WTC11 (cell line): ENCODE results near the gene LINC00632. TPM values are rescaled to one million over a fixed set of nuclear protein-coding genes. Genes with fewer than 3 reads are reported as not detected.

Experiments used
- ATAC-seq: fragments of 200-7000 bp; cut with Tn5 transposase; 2 replicates; pipeline ENCODE4 v1.10.0; 2021; ENCODE audit warnings: mild to moderate bottlenecking, moderate library complexity
- CTCF ChIA-PET: fragments of 300-600 bp; sonication (Branson Sonifier 250); formaldehyde crosslinking; loops from one replicate; lab custom pipeline; 2021; ENCODE audit warnings: antibody characterized with exemption; lab: Charles Lee
- POLR2A ChIA-PET: fragments of 350-600 bp; sonication (Branson Sonifier 250); formaldehyde crosslinking; loops from one replicate; lab custom pipeline; 2021; ENCODE audit warnings: antibody characterized with exemption; lab: Charles Lee
- DNase-seq: peaks from one replicate; pipeline ENCODE4 v3.0.0; 2021; ENCODE audit warnings: low spot score
- H3K27ac Mint-ChIP-seq: 2 replicates; pipeline ENCODE4 v1.8.0; 2021; ENCODE audit warnings: mixed read lengths
- H3K27me3 Mint-ChIP-seq: 2 replicates; pipeline ENCODE4 v1.8.0; 2021; ENCODE audit warnings: low read depth, mild to moderate bottlenecking, moderate library complexity, mixed read lengths
- H3K36me3 Mint-ChIP-seq: 2 replicates; pipeline ENCODE4 v1.8.0; 2021; ENCODE audit warnings: mixed read lengths
- H3K4me1 Mint-ChIP-seq: 2 replicates; pipeline ENCODE4 v1.8.0; 2022; ENCODE audit warnings: mixed read lengths
- H3K4me3 Mint-ChIP-seq: 2 replicates; pipeline ENCODE4 v1.8.0; 2021; ENCODE audit warnings: mild to moderate bottlenecking, moderate library complexity, mixed read lengths
- H3K9me3 Mint-ChIP-seq: 2 replicates; pipeline ENCODE4 v1.8.0; 2021; ENCODE audit warnings: mixed read lengths
- ATF1 ChIP-seq: sonication (generic); formaldehyde crosslinking; IDR thresholded peaks from 2 replicates; pipeline ENCODE4 v1.8.1; 2023; ENCODE audit warnings: mild to moderate bottlenecking, moderate library complexity, missing genetic modification reagents
- CBFB ChIP-seq: sonication (generic); formaldehyde crosslinking; IDR thresholded peaks from 2 replicates; pipeline ENCODE4 v1.8.1; 2022; ENCODE audit warnings: mild to moderate bottlenecking, low read depth, missing genetic modification reagents
- CREM ChIP-seq: sonication (generic); formaldehyde crosslinking; IDR thresholded peaks from 2 replicates; pipeline ENCODE4 v1.8.1; 2022; ENCODE audit warnings: mild to moderate bottlenecking, missing genetic modification reagents, moderate library complexity
- ELF4 ChIP-seq: sonication (generic); formaldehyde crosslinking; IDR thresholded peaks from 2 replicates; pipeline ENCODE4 v1.8.1; 2022; ENCODE audit warnings: low read depth, mild to moderate bottlenecking, moderate library complexity, missing genetic modification reagents
- FOXK1 ChIP-seq: sonication (generic); formaldehyde crosslinking; IDR thresholded peaks from 2 replicates; pipeline ENCODE4 v1.8.0; 2022; ENCODE audit warnings: mild to moderate bottlenecking, moderate library complexity, missing genetic modification reagents
- FOXP1 ChIP-seq: sonication (generic); formaldehyde crosslinking; IDR thresholded peaks from 2 replicates; pipeline ENCODE4 v1.8.0; 2022; ENCODE audit warnings: missing genetic modification reagents, mild to moderate bottlenecking, moderate library complexity, borderline replicate concordance
- GABPB1 ChIP-seq: sonication (generic); formaldehyde crosslinking; IDR thresholded peaks from 2 replicates; pipeline ENCODE4 v1.8.1; 2023; ENCODE audit warnings: mild to moderate bottlenecking, missing genetic modification reagents
- NR1H2 ChIP-seq: sonication (generic); formaldehyde crosslinking; IDR thresholded peaks from 2 replicates; pipeline ENCODE4 v1.9.0; 2021; ENCODE audit warnings: mild to moderate bottlenecking, moderate library complexity, missing genetic modification reagents
- OVOL2 ChIP-seq: fragments of 250-450 bp; sonication (Bioruptor Pico); IDR thresholded peaks from 2 replicates; pipeline ENCODE4 v1.9.0; 2021; ENCODE audit warnings: mild to moderate bottlenecking, borderline replicate concordance
- RORB ChIP-seq: fragments of 250-450 bp; sonication (Bioruptor Pico); IDR thresholded peaks from 2 replicates; pipeline ENCODE4 v1.9.0; 2021; ENCODE audit warnings: mild to moderate bottlenecking
- ZNF219 ChIP-seq: sonication (generic); formaldehyde crosslinking; IDR thresholded peaks from 2 replicates; pipeline ENCODE4 v1.8.0; 2023; ENCODE audit warnings: missing genetic modification reagents, mild to moderate bottlenecking, borderline replicate concordance
- ZNF281 ChIP-seq: sonication (generic); formaldehyde crosslinking; IDR thresholded peaks from 2 replicates; pipeline ENCODE4 v1.8.0; 2023; ENCODE audit warnings: mild to moderate bottlenecking, missing genetic modification reagents
- ZNF317 ChIP-seq: sonication (generic); formaldehyde crosslinking; IDR thresholded peaks from 2 replicates; pipeline ENCODE4 v1.8.1; 2023; ENCODE audit warnings: low read depth, mild to moderate bottlenecking, moderate library complexity, missing genetic modification reagents, borderline replicate concordance
- total RNA-seq: library from RNA; stranded (reverse); gene quantifications from 3 replicates; pipeline ENCODE4 v1.2.3, GENCODE V29; 2021
- TF ChIP-seq, protein P1 (sequence below): sonication (generic); formaldehyde crosslinking; IDR thresholded peaks from 2 replicates; pipeline ENCODE4 v1.8.1; 2022; ENCODE audit warnings: mild to moderate bottlenecking, moderate library complexity, missing genetic modification reagents
- TF ChIP-seq, protein P2 (sequence below): sonication (generic); formaldehyde crosslinking; IDR thresholded peaks from 2 replicates; pipeline ENCODE4 v1.8.0; 2022; ENCODE audit warnings: mild to moderate bottlenecking, missing genetic modification reagents
- TF ChIP-seq, protein P3 (sequence below): sonication (generic); formaldehyde crosslinking; IDR thresholded peaks from 2 replicates; pipeline ENCODE4 v1.8.0; 2023; ENCODE audit warnings: missing genetic modification reagents, mild to moderate bottlenecking, borderline replicate concordance
- TF ChIP-seq, protein P4 (sequence below): sonication (generic); formaldehyde crosslinking; IDR thresholded peaks from 2 replicates; pipeline ENCODE4 v1.8.1; 2023; ENCODE audit warnings: mild to moderate bottlenecking, missing genetic modification reagents
- TF ChIP-seq, protein P5 (sequence below): sonication (generic); formaldehyde crosslinking; IDR thresholded peaks from 2 replicates; pipeline ENCODE4 v1.8.0; 2022; ENCODE audit warnings: mild to moderate bottlenecking, missing genetic modification reagents
- TF ChIP-seq, protein P6 (sequence below): sonication (generic); formaldehyde crosslinking; IDR thresholded peaks from 2 replicates; pipeline ENCODE4 v1.8.1; 2022; ENCODE audit warnings: missing genetic modification reagents, borderline replicate concordance
- TF ChIP-seq, protein P7 (sequence below): fragments of 250-450 bp; sonication (Bioruptor Pico); IDR thresholded peaks from 2 replicates; pipeline ENCODE4 v1.8.0; 2021; ENCODE audit warnings: mild to moderate bottlenecking

Gene LINC00632
- total RNA-seq, 1 experiment from 2014 or later = 29.7 TPM

- DNase-seq (no peak), ATAC-seq (no peak)
- H3K36me3 Mint-ChIP-seq = no peaks in the 10 kb centered on the region
- CTCF ChIA-PET = no interaction called here
- H3K4me3 Mint-ChIP-seq = no peak overlapping the region
- no peaks in the 10 kb centered on the region for H3K27me3 Mint-ChIP-seq
- TF ChIP-seq ELF4 (CRISPR knock-in tag) (no peak), ZNF219 (CRISPR knock-in tag) (no peak), GABPB1 (CRISPR knock-in tag) (no peak), OVOL2 (no peak), NR1H2 (CRISPR knock-in tag) (no peak), CREM (CRISPR knock-in tag) (no peak)
- TF ChIP-seq, protein P1, sequence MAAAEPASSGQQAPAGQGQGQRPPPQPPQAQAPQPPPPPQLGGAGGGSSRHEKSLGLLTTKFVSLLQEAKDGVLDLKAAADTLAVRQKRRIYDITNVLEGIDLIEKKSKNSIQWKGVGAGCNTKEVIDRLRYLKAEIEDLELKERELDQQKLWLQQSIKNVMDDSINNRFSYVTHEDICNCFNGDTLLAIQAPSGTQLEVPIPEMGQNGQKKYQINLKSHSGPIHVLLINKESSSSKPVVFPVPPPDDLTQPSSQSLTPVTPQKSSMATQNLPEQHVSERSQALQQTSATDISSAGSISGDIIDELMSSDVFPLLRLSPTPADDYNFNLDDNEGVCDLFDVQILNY (CRISPR knock-in tag) = no peak
- TF ChIP-seq, protein P2, sequence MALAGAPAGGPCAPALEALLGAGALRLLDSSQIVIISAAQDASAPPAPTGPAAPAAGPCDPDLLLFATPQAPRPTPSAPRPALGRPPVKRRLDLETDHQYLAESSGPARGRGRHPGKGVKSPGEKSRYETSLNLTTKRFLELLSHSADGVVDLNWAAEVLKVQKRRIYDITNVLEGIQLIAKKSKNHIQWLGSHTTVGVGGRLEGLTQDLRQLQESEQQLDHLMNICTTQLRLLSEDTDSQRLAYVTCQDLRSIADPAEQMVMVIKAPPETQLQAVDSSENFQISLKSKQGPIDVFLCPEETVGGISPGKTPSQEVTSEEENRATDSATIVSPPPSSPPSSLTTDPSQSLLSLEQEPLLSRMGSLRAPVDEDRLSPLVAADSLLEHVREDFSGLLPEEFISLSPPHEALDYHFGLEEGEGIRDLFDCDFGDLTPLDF (CRISPR knock-in tag) = no peak
- TF ChIP-seq, protein P3, sequence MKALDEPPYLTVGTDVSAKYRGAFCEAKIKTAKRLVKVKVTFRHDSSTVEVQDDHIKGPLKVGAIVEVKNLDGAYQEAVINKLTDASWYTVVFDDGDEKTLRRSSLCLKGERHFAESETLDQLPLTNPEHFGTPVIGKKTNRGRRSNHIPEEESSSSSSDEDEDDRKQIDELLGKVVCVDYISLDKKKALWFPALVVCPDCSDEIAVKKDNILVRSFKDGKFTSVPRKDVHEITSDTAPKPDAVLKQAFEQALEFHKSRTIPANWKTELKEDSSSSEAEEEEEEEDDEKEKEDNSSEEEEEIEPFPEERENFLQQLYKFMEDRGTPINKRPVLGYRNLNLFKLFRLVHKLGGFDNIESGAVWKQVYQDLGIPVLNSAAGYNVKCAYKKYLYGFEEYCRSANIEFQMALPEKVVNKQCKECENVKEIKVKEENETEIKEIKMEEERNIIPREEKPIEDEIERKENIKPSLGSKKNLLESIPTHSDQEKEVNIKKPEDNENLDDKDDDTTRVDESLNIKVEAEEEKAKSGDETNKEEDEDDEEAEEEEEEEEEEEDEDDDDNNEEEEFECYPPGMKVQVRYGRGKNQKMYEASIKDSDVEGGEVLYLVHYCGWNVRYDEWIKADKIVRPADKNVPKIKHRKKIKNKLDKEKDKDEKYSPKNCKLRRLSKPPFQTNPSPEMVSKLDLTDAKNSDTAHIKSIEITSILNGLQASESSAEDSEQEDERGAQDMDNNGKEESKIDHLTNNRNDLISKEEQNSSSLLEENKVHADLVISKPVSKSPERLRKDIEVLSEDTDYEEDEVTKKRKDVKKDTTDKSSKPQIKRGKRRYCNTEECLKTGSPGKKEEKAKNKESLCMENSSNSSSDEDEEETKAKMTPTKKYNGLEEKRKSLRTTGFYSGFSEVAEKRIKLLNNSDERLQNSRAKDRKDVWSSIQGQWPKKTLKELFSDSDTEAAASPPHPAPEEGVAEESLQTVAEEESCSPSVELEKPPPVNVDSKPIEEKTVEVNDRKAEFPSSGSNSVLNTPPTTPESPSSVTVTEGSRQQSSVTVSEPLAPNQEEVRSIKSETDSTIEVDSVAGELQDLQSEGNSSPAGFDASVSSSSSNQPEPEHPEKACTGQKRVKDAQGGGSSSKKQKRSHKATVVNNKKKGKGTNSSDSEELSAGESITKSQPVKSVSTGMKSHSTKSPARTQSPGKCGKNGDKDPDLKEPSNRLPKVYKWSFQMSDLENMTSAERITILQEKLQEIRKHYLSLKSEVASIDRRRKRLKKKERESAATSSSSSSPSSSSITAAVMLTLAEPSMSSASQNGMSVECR (CRISPR knock-in tag) = no peak
- TF ChIP-seq, protein P4, sequence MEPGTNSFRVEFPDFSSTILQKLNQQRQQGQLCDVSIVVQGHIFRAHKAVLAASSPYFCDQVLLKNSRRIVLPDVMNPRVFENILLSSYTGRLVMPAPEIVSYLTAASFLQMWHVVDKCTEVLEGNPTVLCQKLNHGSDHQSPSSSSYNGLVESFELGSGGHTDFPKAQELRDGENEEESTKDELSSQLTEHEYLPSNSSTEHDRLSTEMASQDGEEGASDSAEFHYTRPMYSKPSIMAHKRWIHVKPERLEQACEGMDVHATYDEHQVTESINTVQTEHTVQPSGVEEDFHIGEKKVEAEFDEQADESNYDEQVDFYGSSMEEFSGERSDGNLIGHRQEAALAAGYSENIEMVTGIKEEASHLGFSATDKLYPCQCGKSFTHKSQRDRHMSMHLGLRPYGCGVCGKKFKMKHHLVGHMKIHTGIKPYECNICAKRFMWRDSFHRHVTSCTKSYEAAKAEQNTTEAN (CRISPR knock-in tag) = no peak
- no peaks in the 10 kb centered on the region for H3K4me1 Mint-ChIP-seq
- no peaks in the 10 kb centered on the region for H3K9me3 Mint-ChIP-seq
- POLR2A ChIA-PET = no interaction called here
- no peak overlapping the region for H3K27ac Mint-ChIP-seq
Measured at GRCh38 chrX:140723121-140723715, 13.7 kb downstream of the LINC00632 start.

DNA sequence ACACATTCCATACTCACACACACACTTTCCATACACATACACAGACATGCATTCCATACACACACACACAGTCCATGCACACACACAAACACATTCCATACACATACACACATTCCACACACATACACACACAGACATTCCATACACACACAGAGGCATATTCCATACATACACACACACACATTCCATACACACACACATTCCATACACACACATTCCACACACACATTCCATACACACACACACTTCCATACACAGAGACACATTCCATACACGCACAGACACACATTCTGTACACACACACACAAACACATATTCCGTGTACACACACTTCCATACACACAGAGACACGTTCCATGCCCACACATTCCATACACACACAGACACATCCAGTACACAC is 14.8 kb downstream of the LINC00632 start:
- no peaks in the 10 kb centered on the region for H3K36me3 Mint-ChIP-seq
- no peak for ATAC-seq
- no peaks in the 10 kb centered on the region for H3K27me3 Mint-ChIP-seq
- H3K4me3 Mint-ChIP-seq = no peak overlapping the region
- H3K9me3 Mint-ChIP-seq = no peaks in the 10 kb centered on the region
- ChIA-PET POLR2A (no interaction called here), CTCF (no interaction called here)
- no peaks in the 10 kb centered on the region for H3K4me1 Mint-ChIP-seq
- H3K27ac Mint-ChIP-seq = no peak overlapping the region
- no peak for DNase-seq
- TF ChIP-seq, protein P5, sequence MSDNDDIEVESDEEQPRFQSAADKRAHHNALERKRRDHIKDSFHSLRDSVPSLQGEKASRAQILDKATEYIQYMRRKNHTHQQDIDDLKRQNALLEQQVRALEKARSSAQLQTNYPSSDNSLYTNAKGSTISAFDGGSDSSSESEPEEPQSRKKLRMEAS (CRISPR knock-in tag) = no peak
- TF ChIP-seq ZNF317 (no peak), ATF1 (CRISPR knock-in tag) (no peak), FOXK1 (CRISPR knock-in tag) (no peak), FOXP1 (CRISPR knock-in tag) (no peak), CBFB (CRISPR knock-in tag) (no peak), RORB (CRISPR knock-in tag) (no peak), ZNF281 (CRISPR knock-in tag) (no peak)
- TF ChIP-seq, protein P1 (CRISPR knock-in tag) = no peak
- TF ChIP-seq, protein P6, sequence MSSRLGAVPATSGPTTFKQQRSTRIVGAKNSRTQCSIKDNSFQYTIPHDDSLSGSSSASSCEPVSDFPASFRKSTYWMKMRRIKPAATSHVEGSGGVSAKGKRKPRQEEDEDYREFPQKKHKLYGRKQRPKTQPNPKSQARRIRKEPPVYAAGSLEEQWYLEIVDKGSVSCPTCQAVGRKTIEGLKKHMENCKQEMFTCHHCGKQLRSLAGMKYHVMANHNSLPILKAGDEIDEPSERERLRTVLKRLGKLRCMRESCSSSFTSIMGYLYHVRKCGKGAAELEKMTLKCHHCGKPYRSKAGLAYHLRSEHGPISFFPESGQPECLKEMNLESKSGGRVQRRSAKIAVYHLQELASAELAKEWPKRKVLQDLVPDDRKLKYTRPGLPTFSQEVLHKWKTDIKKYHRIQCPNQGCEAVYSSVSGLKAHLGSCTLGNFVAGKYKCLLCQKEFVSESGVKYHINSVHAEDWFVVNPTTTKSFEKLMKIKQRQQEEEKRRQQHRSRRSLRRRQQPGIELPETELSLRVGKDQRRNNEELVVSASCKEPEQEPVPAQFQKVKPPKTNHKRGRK = no peak
- TF ChIP-seq, protein P7, sequence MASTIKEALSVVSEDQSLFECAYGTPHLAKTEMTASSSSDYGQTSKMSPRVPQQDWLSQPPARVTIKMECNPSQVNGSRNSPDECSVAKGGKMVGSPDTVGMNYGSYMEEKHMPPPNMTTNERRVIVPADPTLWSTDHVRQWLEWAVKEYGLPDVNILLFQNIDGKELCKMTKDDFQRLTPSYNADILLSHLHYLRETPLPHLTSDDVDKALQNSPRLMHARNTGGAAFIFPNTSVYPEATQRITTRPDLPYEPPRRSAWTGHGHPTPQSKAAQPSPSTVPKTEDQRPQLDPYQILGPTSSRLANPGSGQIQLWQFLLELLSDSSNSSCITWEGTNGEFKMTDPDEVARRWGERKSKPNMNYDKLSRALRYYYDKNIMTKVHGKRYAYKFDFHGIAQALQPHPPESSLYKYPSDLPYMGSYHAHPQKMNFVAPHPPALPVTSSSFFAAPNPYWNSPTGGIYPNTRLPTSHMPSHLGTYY (CRISPR knock-in tag) = no peak
